ENCODE data around the gene UNC13C. TPM values are rescaled to one million over a fixed set of nuclear protein-coding genes. Genes with fewer than 3 reads are reported as not detected.
"Not testable (repeated sequence)": the region's sequence is repeated elsewhere in the genome, so short reads cannot be mapped to it uniquely, and the experiment has no call there.

UNC13C gene
- not detected for total RNA-seq

- H3K27me3 Mint-ChIP-seq: peaks cover 22% of the 10 kb centered on the region
- no peaks in the 10 kb centered on the region for H3K4me1 Mint-ChIP-seq
- CTCF ChIA-PET: no interaction called here
- H3K36me3 Mint-ChIP-seq (ENCODE audit: low read depth): no peaks in the 10 kb centered on the region
- POLR2A ChIA-PET: no interaction called here
- no peak within 1 kb of the TSS for H3K4me3 Mint-ChIP-seq
- H3K27ac Mint-ChIP-seq: no peak within 1 kb of the TSS
- no peaks in the 10 kb centered on the region for H3K9me3 Mint-ChIP-seq
- no peak for DNase-seq
Observed at GRCh38 chr15:53978253-53978906, at the start of gene UNC13C. UNC13C (plus strand) TSS chr15:53978441; CDS start chr15:54012904, 34,463 bp downstream.

- POLR2A ChIA-PET: no interaction called here
- Mint-ChIP-seq H3K27ac (no peak overlapping the region), H3K9me3 (peaks cover 31% of the 10 kb centered on the region), H3K27me3 (no peaks in the 10 kb centered on the region), H3K4me3 (no peak overlapping the region), H3K4me1 (no peaks in the 10 kb centered on the region), H3K36me3 (ENCODE audit: low read depth) (no peaks in the 10 kb centered on the region)
- CTCF ChIA-PET: no interaction called here
- DNase-seq: no peak
Observed at GRCh38 chr15:53936137-53936536, 42.1 kb upstream of the UNC13C start.

GRCh38 chr15:53937632-53938031, 40.6 kb upstream of the UNC13C start:
- CTCF ChIA-PET; H3K4me1 Mint-ChIP-seq; H3K27ac Mint-ChIP-seq; POLR2A ChIA-PET; H3K36me3 Mint-ChIP-seq (ENCODE audit: low read depth); DNase-seq; H3K4me3 Mint-ChIP-seq; H3K27me3 Mint-ChIP-seq: not testable (repeated sequence)
- H3K9me3 Mint-ChIP-seq: peaks cover 31% of the 10 kb centered on the region

GRCh38 chr15:53950572-53950971, 27.7 kb upstream of the UNC13C start:
- no peak overlapping the region for H3K27ac Mint-ChIP-seq
- CTCF ChIA-PET: no interaction called here

GRCh38 chr15:53955396-53955795, 22.8 kb upstream of the UNC13C start:
- POLR2A ChIA-PET: no interaction called here

More at GRCh38 chr15:53950572-53950971, 27.7 kb upstream of the UNC13C start:
- Mint-ChIP-seq H3K4me3 (no peak overlapping the region), H3K4me1 (no peaks in the 10 kb centered on the region), H3K27me3 (no peaks in the 10 kb centered on the region), H3K36me3 (ENCODE audit: low read depth) (no peaks in the 10 kb centered on the region), H3K9me3 (peaks cover 9% of the 10 kb centered on the region)
- no peak for DNase-seq
- POLR2A ChIA-PET: no interaction called here

GRCh38 chr15:53962646-53963561, 15.3 kb upstream of the UNC13C start:
- no peaks in the 10 kb centered on the region for H3K4me1 Mint-ChIP-seq
- ChIA-PET CTCF (no interaction called here), POLR2A (no interaction called here)
- no peaks in the 10 kb centered on the region for H3K9me3 Mint-ChIP-seq
- no peak overlapping the region for H3K27ac Mint-ChIP-seq
- H3K36me3 Mint-ChIP-seq (ENCODE audit: low read depth): no peaks in the 10 kb centered on the region
- peak; percentile 18 for DNase-seq
- H3K4me3 Mint-ChIP-seq: no peak overlapping the region
- no peaks in the 10 kb centered on the region for H3K27me3 Mint-ChIP-seq

More at GRCh38 chr15:53955396-53955795, 22.8 kb upstream of the UNC13C start:
- Mint-ChIP-seq H3K9me3 (no peaks in the 10 kb centered on the region), H3K36me3 (ENCODE audit: low read depth) (no peaks in the 10 kb centered on the region), H3K27ac (no peak overlapping the region), H3K4me1 (no peaks in the 10 kb centered on the region), H3K4me3 (no peak overlapping the region), H3K27me3 (no peaks in the 10 kb centered on the region)
- CTCF ChIA-PET: no interaction called here
- DNase-seq: no peak

GRCh38 chr15:53963801-53964200, 14.4 kb upstream of the UNC13C start:
- H3K36me3 Mint-ChIP-seq (ENCODE audit: low read depth): no peaks in the 10 kb centered on the region

GRCh38 chr15:53974121-53974520, 4.1 kb upstream of the UNC13C start:
- H3K4me3 Mint-ChIP-seq: no peak overlapping the region

More at GRCh38 chr15:53963801-53964200, 14.4 kb upstream of the UNC13C start:
- H3K4me3 Mint-ChIP-seq: no peak overlapping the region
- H3K9me3 Mint-ChIP-seq: no peaks in the 10 kb centered on the region
- no peaks in the 10 kb centered on the region for H3K4me1 Mint-ChIP-seq
- no peak overlapping the region for H3K27ac Mint-ChIP-seq
- ChIA-PET POLR2A (no interaction called here), CTCF (no interaction called here)
- no peaks in the 10 kb centered on the region for H3K27me3 Mint-ChIP-seq
- DNase-seq: no peak

GRCh38 chr15:53974813-53975212, 3.4 kb upstream of the UNC13C start:
- no peak for DNase-seq
- no peaks in the 10 kb centered on the region for H3K4me1 Mint-ChIP-seq
- ChIA-PET POLR2A (no interaction called here), CTCF (no interaction called here)
- no peaks in the 10 kb centered on the region for H3K36me3 Mint-ChIP-seq (ENCODE audit: low read depth)
- H3K4me3 Mint-ChIP-seq: no peak overlapping the region
- peaks cover 18% of the 10 kb centered on the region for H3K27me3 Mint-ChIP-seq
- H3K27ac Mint-ChIP-seq: no peak overlapping the region
- no peaks in the 10 kb centered on the region for H3K9me3 Mint-ChIP-seq

More at GRCh38 chr15:53974121-53974520, 4.1 kb upstream of the UNC13C start:
- ChIA-PET CTCF (no interaction called here), POLR2A (no interaction called here)
- H3K27ac Mint-ChIP-seq: no peak overlapping the region
- no peaks in the 10 kb centered on the region for H3K36me3 Mint-ChIP-seq (ENCODE audit: low read depth)
- H3K9me3 Mint-ChIP-seq: no peaks in the 10 kb centered on the region
- H3K27me3 Mint-ChIP-seq: peaks cover 16% of the 10 kb centered on the region
- H3K4me1 Mint-ChIP-seq: no peaks in the 10 kb centered on the region
- no peak for DNase-seq

GRCh38 chr15:53976844-53977392, 1.3 kb upstream of the UNC13C start:
- H3K36me3 Mint-ChIP-seq (ENCODE audit: low read depth): no peaks in the 10 kb centered on the region
- peaks cover 22% of the 10 kb centered on the region for H3K27me3 Mint-ChIP-seq
- H3K4me1 Mint-ChIP-seq: no peaks in the 10 kb centered on the region

GRCh38 chr15:53979051-53979788, 979 bp downstream of the UNC13C start:
- DNase-seq: no peak
- CTCF ChIA-PET: no interaction called here
- Mint-ChIP-seq H3K27ac (no peak overlapping the region), H3K4me1 (no peaks in the 10 kb centered on the region), H3K4me3 (no peak overlapping the region), H3K36me3 (ENCODE audit: low read depth) (no peaks in the 10 kb centered on the region), H3K27me3 (peaks cover 22% of the 10 kb centered on the region), H3K9me3 (no peaks in the 10 kb centered on the region)
- POLR2A ChIA-PET: no interaction called here

More at GRCh38 chr15:53976844-53977392, 1.3 kb upstream of the UNC13C start:
- Mint-ChIP-seq H3K4me3 (no peak overlapping the region), H3K9me3 (no peaks in the 10 kb centered on the region), H3K27ac (no peak overlapping the region)
- POLR2A ChIA-PET: no interaction called here
- DNase-seq: no peak
- CTCF ChIA-PET: no interaction called here

GRCh38 chr15:53980021-53980420, 1.8 kb downstream of the UNC13C start:
- no peak for DNase-seq
- no peak overlapping the region for H3K4me3 Mint-ChIP-seq
- H3K27ac Mint-ChIP-seq: no peak overlapping the region
- no peaks in the 10 kb centered on the region for H3K36me3 Mint-ChIP-seq (ENCODE audit: low read depth)
- POLR2A ChIA-PET: no interaction called here
- H3K27me3 Mint-ChIP-seq: peaks cover 22% of the 10 kb centered on the region
- H3K9me3 Mint-ChIP-seq: no peaks in the 10 kb centered on the region
- H3K4me1 Mint-ChIP-seq: no peaks in the 10 kb centered on the region
- CTCF ChIA-PET: no interaction called here

GRCh38 chr15:53982071-53982680, 3.9 kb downstream of the UNC13C start:
- CTCF ChIA-PET: no interaction called here
- H3K4me3 Mint-ChIP-seq: no peak overlapping the region

More at GRCh38 chr15:53982071-53982680, 3.9 kb downstream of the UNC13C start:
- no peak for DNase-seq
- Mint-ChIP-seq H3K9me3 (no peaks in the 10 kb centered on the region), H3K36me3 (ENCODE audit: low read depth) (no peaks in the 10 kb centered on the region), H3K4me1 (no peaks in the 10 kb centered on the region), H3K27ac (no peak overlapping the region), H3K27me3 (peaks cover 22% of the 10 kb centered on the region)
- POLR2A ChIA-PET: no interaction called here

Data from activated CD4-positive, alpha-beta memory T cell treated with anti-CD3 and anti-CD28 coated beads, Interleukin-2, amount 10 ng/mL, durations not matched to agents 7 days and 5 days (primary cell).